Caco-2 (cell line): ENCODE data around the gene SEC14L6. TPM values are rescaled to one million over a fixed set of nuclear protein-coding genes. Genes with fewer than 3 reads are reported as not detected.

ENCODE experiments used
- BruUV-seq: library from RNA; stranded (reverse); fragments of 400-500 nt; replicated peaks from 2 replicates; lab custom pipeline; 2021; lab: Mats Ljungman, UMichigan
- CTCF ChIA-PET: fragments of 300-600 bp; sonication (Branson Sonifier 250); formaldehyde crosslinking; loops from one replicate; lab custom pipeline; 2022; ENCODE audit warnings: antibody characterized with exemption; lab: Charles Lee
- POLR2A ChIA-PET: fragments of 300-600 bp; sonication (Branson Sonifier 250); formaldehyde crosslinking; loops from one replicate; lab custom pipeline; 2022; ENCODE audit warnings: antibody characterized with exemption; lab: Charles Lee
- DNase-seq, 2 experiments: peaks; one replicate each; pipeline versions ENCODE4 v3.0.0 to v3.0.0-alpha.2; 2020 to 2022
- H3K27me3 ChIP-seq: replicated peaks from 2 replicates; pipeline ENCODE4 v1.6.0; 2011; ENCODE audit warnings: low read length; ENCODE audit not compliant: control insufficient read depth, insufficient read depth
- H3K36me3 ChIP-seq: 2 replicates; pipeline ENCODE4 v1.5.1; 2011; ENCODE audit warnings: low read length; ENCODE audit not compliant: control insufficient read depth, insufficient read depth
- H3K4me1 ChIP-seq: fragments of 250-450 bp; sonication (Bioruptor Pico); 2 replicates; pipeline ENCODE4 v1.5.1; 2020; ENCODE audit warnings: mild to moderate bottlenecking
- H3K4me3 ChIP-seq: 2 replicates; pipeline ENCODE4 v1.5.1; 2011; ENCODE audit warnings: low read depth, mild to moderate bottlenecking, control low read depth, low read length
- H3K9me3 ChIP-seq: fragments of 250-450 bp; sonication (Bioruptor Pico); 2 replicates; pipeline ENCODE4 v1.5.1; 2020; ENCODE audit warnings: mild to moderate bottlenecking, moderate library complexity
- H3K27ac Mint-ChIP-seq: one replicate; pipeline ENCODE4 v1.8.0; 2022; ENCODE audit warnings: mixed read lengths; ENCODE audit not compliant: unreplicated experiment
- H3K27me3 Mint-ChIP-seq: one replicate; pipeline ENCODE4 v1.8.0; 2022; ENCODE audit warnings: mixed read lengths; ENCODE audit not compliant: insufficient read depth, unreplicated experiment
- H3K36me3 Mint-ChIP-seq: one replicate; pipeline ENCODE4 v1.8.0; 2022; ENCODE audit warnings: mild to moderate bottlenecking, mixed read lengths; ENCODE audit not compliant: insufficient read depth, unreplicated experiment
- H3K4me1 Mint-ChIP-seq: one replicate; pipeline ENCODE4 v1.8.0; 2022; ENCODE audit warnings: low read depth, mixed read lengths; ENCODE audit not compliant: unreplicated experiment
- H3K4me3 Mint-ChIP-seq: one replicate; pipeline ENCODE4 v1.8.0; 2022; ENCODE audit warnings: mild to moderate bottlenecking, moderate library complexity, mixed read lengths; ENCODE audit not compliant: unreplicated experiment
- H3K9me3 Mint-ChIP-seq: one replicate; pipeline ENCODE4 v1.8.0; 2022; ENCODE audit warnings: mixed read lengths; ENCODE audit not compliant: unreplicated experiment
- intact Hi-C: fragments of 100-400 bp; cut with micrococcal nuclease; formaldehyde crosslinking; loops from one replicate; pipeline ENCODE4 v1.10.0; 2022; ENCODE audit not compliant: unreplicated experiment
- total RNA-seq: library from RNA; stranded (reverse); gene quantifications from 2 replicates; pipeline ENCODE4 v1.2.3, GENCODE V29; 2022
- TF ChIP-seq, protein P1 (sequence below), 2 experiments: fragments of 200-600 bp in 1 of 2; IDR thresholded peaks; 1 replicate in 1 of 2; 2 replicates in 1 of 2; pipeline versions ENCODE4 v1.5.1 to v1.8.0; 2011 to 2022; ENCODE audit warnings: antibody characterized with exemption in 1 of 2, control low read depth in 1 of 2, inconsistent platforms in 1 of 2, low read depth in 1 of 2, low read length in 1 of 2, mild to moderate bottlenecking in 1 of 2, moderate library complexity in 1 of 2; ENCODE audit not compliant: insufficient read depth in 1 of 2, severe bottlenecking in 1 of 2, unreplicated experiment in 1 of 2

Gene SEC14L6
- total RNA-seq, 1 experiment from 2014 or later, result 0.14 TPM

DNA sequence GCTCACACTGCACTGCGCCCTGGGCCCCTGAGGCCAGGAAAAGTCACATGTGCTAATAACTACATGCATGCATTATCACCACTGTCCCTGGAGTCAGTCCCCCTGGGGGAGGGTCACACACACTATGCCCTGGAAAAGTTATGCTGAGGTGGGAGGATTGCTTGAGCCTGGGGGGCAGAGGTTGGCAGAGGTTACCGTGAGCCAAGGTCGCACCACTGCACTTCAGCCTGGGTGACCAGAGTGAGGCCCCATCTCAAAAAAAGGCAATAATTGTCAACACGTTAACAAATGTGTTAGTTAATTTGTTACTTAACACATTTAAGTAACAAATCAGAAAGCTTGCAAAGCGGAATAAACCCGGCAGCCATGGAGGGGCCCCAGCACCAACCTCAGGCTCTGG lies 13.3 kb upstream of the SEC14L6 start:
- DNase-seq, result no peak
- CTCF ChIA-PET, result interaction anchor here (0.6 kb wide), 1 partner anchor 549 kb away, joined by 3 read pairs; no protein-coding TSS in a partner anchor
- Mint-ChIP-seq H3K9me3 (no peaks in the 10 kb centered on the region), H3K36me3 (no peaks in the 10 kb centered on the region), H3K4me1 (no peaks in the 10 kb centered on the region), H3K4me3 (no peak overlapping the region), H3K27ac (no peak overlapping the region), H3K27me3 (no peaks in the 10 kb centered on the region)
- H3K9me3 ChIP-seq, result no peaks in the 10 kb centered on the region
- H3K36me3 ChIP-seq, result no peaks in the 10 kb centered on the region
- no peaks in the 10 kb centered on the region for H3K27me3 ChIP-seq
- no peak overlapping the region for H3K4me3 ChIP-seq
- BruUV-seq, result no TSS peak
- no peaks in the 10 kb centered on the region for H3K4me1 ChIP-seq
- TF ChIP-seq, protein P1, sequence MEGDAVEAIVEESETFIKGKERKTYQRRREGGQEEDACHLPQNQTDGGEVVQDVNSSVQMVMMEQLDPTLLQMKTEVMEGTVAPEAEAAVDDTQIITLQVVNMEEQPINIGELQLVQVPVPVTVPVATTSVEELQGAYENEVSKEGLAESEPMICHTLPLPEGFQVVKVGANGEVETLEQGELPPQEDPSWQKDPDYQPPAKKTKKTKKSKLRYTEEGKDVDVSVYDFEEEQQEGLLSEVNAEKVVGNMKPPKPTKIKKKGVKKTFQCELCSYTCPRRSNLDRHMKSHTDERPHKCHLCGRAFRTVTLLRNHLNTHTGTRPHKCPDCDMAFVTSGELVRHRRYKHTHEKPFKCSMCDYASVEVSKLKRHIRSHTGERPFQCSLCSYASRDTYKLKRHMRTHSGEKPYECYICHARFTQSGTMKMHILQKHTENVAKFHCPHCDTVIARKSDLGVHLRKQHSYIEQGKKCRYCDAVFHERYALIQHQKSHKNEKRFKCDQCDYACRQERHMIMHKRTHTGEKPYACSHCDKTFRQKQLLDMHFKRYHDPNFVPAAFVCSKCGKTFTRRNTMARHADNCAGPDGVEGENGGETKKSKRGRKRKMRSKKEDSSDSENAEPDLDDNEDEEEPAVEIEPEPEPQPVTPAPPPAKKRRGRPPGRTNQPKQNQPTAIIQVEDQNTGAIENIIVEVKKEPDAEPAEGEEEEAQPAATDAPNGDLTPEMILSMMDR (IDR thresholded peaks at IDR 0.05; ENCODE audit: insufficient read depth in 1 of 2, low read depth in 1 of 2, low read length in 1 of 2, severe bottlenecking in 1 of 2, unreplicated experiment in 1 of 2), result no peak
- intact Hi-C loops, result no loop called here
- POLR2A ChIA-PET, result no interaction called here

DNA sequence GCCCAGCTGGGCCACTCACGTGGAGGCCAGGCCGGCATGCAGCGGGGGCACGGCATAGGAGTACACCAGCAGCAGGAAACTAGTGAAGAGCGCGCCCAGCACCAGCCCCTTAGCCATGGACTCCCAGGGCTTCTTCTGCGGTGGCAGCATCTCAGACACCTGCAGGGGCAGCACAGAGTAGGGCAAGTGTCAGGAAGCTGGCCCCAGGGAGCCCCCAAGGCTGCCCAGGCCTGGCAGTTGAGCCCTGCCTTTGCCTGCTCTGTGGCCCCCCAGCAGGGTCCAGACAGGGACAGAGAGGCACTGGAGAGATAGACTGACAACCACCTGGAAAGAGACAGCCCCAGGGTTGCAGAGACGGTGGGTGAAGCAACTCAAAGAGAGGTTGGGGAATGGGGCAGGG lies 10.7 kb upstream of the SEC14L6 start:
- no TSS peak for BruUV-seq
- Histone ChIP-seq H3K4me1 (no peaks in the 10 kb centered on the region), H3K4me3 (no peak overlapping the region), H3K36me3 (no peaks in the 10 kb centered on the region), H3K27me3 (no peaks in the 10 kb centered on the region), H3K9me3 (no peaks in the 10 kb centered on the region)
- CTCF ChIA-PET, result no interaction called here
- Mint-ChIP-seq H3K27ac (no peak overlapping the region), H3K9me3 (no peaks in the 10 kb centered on the region), H3K27me3 (no peaks in the 10 kb centered on the region), H3K4me3 (no peak overlapping the region), H3K36me3 (no peaks in the 10 kb centered on the region), H3K4me1 (no peaks in the 10 kb centered on the region)
- POLR2A ChIA-PET, result no interaction called here
- TF ChIP-seq, protein P1 (IDR thresholded peaks at IDR 0.05; ENCODE audit: insufficient read depth in 1 of 2, low read depth in 1 of 2, low read length in 1 of 2, severe bottlenecking in 1 of 2, unreplicated experiment in 1 of 2), result no peak
- no peak for DNase-seq
- intact Hi-C loops, result no loop called here

DNA sequence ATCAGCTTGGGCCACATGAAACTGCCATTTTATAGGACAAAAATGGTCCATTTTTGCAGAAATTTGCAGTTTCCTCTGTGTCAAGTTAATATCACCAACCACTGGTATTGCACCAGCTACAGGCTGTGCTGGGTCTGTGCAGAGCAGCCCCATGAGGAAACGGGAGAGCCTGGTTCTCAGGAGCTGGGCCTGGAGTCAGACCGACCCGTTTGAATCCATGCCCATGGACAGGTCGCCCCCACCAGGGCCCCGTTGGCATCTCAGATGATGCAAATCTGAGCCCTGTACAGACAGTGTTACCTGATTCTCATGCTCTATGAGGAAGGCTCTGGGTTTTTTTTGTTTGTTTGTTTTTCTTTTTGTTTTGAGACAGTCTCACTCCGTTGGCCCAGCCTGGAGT lies 9.8 kb upstream of the SEC14L6 start:
- CTCF ChIA-PET, result no interaction called here
- POLR2A ChIA-PET, result no interaction called here
- Histone ChIP-seq H3K9me3 (no peaks in the 10 kb centered on the region), H3K36me3 (no peaks in the 10 kb centered on the region), H3K27me3 (no peaks in the 10 kb centered on the region), H3K4me3 (no peak overlapping the region), H3K4me1 (no peaks in the 10 kb centered on the region)
- no peaks in the 10 kb centered on the region for H3K36me3 Mint-ChIP-seq
- no peak for DNase-seq
- no peak overlapping the region for H3K27ac Mint-ChIP-seq
- no peaks in the 10 kb centered on the region for H3K4me1 Mint-ChIP-seq
- no peaks in the 10 kb centered on the region for H3K9me3 Mint-ChIP-seq
- H3K27me3 Mint-ChIP-seq, result no peaks in the 10 kb centered on the region
- TF ChIP-seq, protein P1 (IDR thresholded peaks at IDR 0.05; ENCODE audit: insufficient read depth in 1 of 2, low read depth in 1 of 2, low read length in 1 of 2, severe bottlenecking in 1 of 2, unreplicated experiment in 1 of 2), result no peak
- BruUV-seq, result no TSS peak
- intact Hi-C loops, result no loop called here
- H3K4me3 Mint-ChIP-seq, result no peak overlapping the region
